GM20000 (cell line): ENCODE measurements around the gene DNHD1.

Source experiments
- DNase-seq: peaks from one replicate; pipeline ENCODE4 v3.0.0; 2012; ENCODE audit warnings: low spot score
- TF ChIP-seq, protein P1 (sequence below): IDR thresholded peaks from 2 replicates; pipeline ENCODE4 v1.5.1; 2012; ENCODE audit warnings: mild to moderate bottlenecking, control low read depth; ENCODE audit errors: extremely low read depth, missing control alignments

The DNHD1 gene

DNA sequence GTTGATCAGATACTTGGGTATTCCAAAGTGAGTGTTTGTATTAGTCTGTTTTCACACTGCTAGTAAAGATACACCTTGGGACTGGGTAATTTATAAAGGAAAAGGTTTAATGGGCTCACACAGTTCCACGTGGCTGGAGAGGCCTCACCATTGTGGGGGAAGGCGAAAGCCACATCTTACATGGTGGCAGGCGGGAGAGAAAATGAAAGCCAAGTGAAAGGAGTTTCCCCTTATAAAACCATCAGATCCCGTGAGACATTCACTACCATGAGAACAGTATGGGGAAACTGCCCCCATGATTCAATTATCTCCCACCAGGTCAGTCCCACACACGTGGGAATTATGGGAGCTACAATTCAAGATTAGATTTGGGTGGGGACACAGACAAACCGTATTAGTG, 8.7 kb upstream of the DNHD1 start:
- no peak for DNase-seq
- TF ChIP-seq, protein P1, sequence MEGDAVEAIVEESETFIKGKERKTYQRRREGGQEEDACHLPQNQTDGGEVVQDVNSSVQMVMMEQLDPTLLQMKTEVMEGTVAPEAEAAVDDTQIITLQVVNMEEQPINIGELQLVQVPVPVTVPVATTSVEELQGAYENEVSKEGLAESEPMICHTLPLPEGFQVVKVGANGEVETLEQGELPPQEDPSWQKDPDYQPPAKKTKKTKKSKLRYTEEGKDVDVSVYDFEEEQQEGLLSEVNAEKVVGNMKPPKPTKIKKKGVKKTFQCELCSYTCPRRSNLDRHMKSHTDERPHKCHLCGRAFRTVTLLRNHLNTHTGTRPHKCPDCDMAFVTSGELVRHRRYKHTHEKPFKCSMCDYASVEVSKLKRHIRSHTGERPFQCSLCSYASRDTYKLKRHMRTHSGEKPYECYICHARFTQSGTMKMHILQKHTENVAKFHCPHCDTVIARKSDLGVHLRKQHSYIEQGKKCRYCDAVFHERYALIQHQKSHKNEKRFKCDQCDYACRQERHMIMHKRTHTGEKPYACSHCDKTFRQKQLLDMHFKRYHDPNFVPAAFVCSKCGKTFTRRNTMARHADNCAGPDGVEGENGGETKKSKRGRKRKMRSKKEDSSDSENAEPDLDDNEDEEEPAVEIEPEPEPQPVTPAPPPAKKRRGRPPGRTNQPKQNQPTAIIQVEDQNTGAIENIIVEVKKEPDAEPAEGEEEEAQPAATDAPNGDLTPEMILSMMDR = no peak

GRCh38 chr11:6488821-6489220, 8.3 kb upstream of the DNHD1 start:
- TF ChIP-seq, protein P1 = no peak
- no peak for DNase-seq

- DNase-seq = no peak
- TF ChIP-seq, protein P1 = no peak
Measured at GRCh38 chr11:6489306-6489705, 7.8 kb upstream of the DNHD1 start.

DNA sequence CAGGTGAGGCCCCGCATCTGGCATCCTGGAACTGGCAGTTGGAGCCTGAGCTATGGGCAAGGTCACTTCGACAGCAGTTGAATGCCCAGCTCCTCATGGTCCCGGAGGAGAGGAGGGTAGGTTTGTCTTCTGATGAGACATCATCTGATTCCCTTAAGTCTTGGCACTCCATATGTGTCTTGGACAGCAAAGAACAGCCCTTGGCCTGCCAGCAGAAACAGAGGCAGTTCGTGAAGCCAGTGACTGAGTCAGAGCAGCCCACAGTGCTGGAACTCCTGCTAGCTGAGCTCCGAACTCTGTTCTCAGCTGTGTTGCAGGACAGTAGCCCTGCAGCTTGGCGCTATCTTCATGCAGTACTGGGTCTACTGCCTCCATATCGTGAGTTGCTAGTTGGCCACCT, 1.0 kb downstream of the DNHD1 start:
- TF ChIP-seq, protein P1 = no peak
- no peak for DNase-seq

DNA sequence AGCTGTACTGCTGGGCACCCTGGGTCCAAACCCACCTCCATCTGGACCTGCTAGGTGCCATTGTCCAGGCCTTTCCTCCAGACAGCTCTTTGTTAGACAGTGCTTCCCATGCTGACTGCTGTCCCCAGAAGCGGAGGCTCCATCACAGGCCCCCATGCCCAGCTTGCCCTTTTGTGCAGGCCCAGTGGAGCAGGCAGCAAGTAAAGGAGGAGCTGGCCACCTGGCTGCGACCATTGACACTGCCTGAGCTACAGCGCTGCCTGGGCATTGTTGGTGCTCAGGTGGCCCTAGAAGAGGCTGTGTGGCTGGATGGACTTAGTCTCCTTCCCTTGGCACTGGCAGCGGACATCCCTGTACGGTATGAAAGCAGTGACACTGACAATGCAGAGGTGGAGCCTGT, 1.5 kb downstream of the DNHD1 start:
- DNase-seq = no peak
- TF ChIP-seq, protein P1 = no peak

- DNase-seq = no peak
- TF ChIP-seq, protein P1 = no peak
Measured at GRCh38 chr11:6502382-6502781, 5.3 kb downstream of the DNHD1 start.

- no peak for DNase-seq
- TF ChIP-seq, protein P1 = no peak
Measured at GRCh38 chr11:6504166-6504565, 7.1 kb downstream of the DNHD1 start.
